Kasumi-1 (cell line): ENCODE measurements around the gene PCK1.
"Not testable (repeated sequence)": the region's sequence is repeated elsewhere in the genome, so short reads cannot be mapped to it uniquely, and the experiment has no call there.

Source experiments
- DNase-seq, 2 experiments: peaks; one replicate each; lab custom pipeline; 2025; lab: John Stamatoyannopoulos, UW

PCK1 gene

GRCh38 chr20:57560554-57561355, at the start of gene PCK1:
TSS of gene PCK1 (plus strand) at chr20:57561110. CDS start at chr20:57561412, 302 bp downstream.
- no peak for DNase-seq

GRCh38 chr20:57511709-57512108, 49.2 kb upstream of the PCK1 start:
- DNase-seq = not testable (repeated sequence)

GRCh38 chr20:57512432-57512831, 48.5 kb upstream of the PCK1 start:
- no peak for DNase-seq

- DNase-seq = no peak
Observed at GRCh38 chr20:57513199-57513598, 47.7 kb upstream of the PCK1 start.

- DNase-seq = peak; percentile 51 to 60
Observed at GRCh38 chr20:57514273-57514751, 46.6 kb upstream of the PCK1 start.

GRCh38 chr20:57517904-57518303, 43.0 kb upstream of the PCK1 start:
- no peak for DNase-seq

GRCh38 chr20:57522380-57523140, 38.4 kb upstream of the PCK1 start:
- DNase-seq = no peak

GRCh38 chr20:57523782-57524181, 37.1 kb upstream of the PCK1 start:
- DNase-seq = no peak

- DNase-seq = no peak
Observed at GRCh38 chr20:57524511-57525176, 36.3 kb upstream of the PCK1 start, which contains the start of gene CTCFL. TSS of gene CTCFL (minus strand) at chr20:57525140. CDS start at chr20:57524205, 935 bp downstream.

GRCh38 chr20:57525328-57526086, 35.4 kb upstream of the PCK1 start:
- DNase-seq = no peak

- peak in 1 of 2 experiments; percentile 2 for DNase-seq
Observed at GRCh38 chr20:57526087-57526884, 34.6 kb upstream of the PCK1 start.

GRCh38 chr20:57526885-57527460, 33.9 kb upstream of the PCK1 start:
- DNase-seq = no peak

- DNase-seq = no peak
Observed at GRCh38 chr20:57527728-57528127, 33.2 kb upstream of the PCK1 start.

- no peak for DNase-seq
Observed at GRCh38 chr20:57528148-57528547, 32.8 kb upstream of the PCK1 start.

- DNase-seq = no peak
Observed at GRCh38 chr20:57529160-57529585, 31.7 kb upstream of the PCK1 start.

- DNase-seq = no peak
Observed at GRCh38 chr20:57529810-57530209, 31.1 kb upstream of the PCK1 start.

GRCh38 chr20:57530327-57530981, 30.5 kb upstream of the PCK1 start:
- no peak for DNase-seq

GRCh38 chr20:57532104-57532503, 28.8 kb upstream of the PCK1 start:
- no peak for DNase-seq

GRCh38 chr20:57535297-57535696, 25.6 kb upstream of the PCK1 start:
- no peak for DNase-seq
